ENCODE data around the gene PRICKLE4.
A peak's percentile ranks its signal among the peaks of the same experiment; 100 is the strongest.

PRICKLE4 gene

DNA sequence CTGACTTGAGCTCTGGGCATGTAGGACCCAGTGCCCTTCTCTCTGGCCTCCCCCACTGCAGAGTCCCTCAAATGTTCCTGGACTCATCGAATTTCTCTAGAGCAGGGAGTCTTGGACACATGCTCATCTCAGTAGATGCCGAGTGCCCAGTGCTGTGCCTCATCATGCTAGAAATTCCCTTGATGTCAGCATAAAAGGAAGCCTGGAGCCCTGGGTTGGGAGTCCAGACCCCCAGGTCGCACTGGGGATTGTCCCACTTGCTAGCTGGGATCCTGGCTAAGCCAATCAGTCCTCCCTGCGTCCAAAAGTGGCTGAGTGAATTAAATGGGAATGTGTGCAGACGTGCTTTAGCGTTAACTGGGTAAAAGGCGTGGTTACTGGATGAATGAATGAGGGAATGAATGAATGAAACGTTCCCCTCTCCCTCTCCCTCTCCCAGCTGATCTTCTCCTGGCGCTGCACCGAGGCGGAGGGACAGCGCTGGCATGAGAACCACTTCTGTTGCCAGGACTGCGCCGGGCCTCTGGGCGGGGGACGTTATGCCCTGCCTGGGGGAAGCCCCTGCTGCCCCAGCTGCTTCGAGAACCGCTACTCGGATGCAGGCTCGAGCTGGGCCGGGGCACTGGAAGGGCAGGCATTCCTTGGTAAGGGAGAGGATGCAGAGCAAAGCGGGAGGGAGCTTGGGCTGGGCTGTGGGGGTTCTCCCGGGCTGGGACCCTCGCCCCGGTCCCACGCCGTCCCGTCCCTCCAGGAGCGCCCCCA lies 5.3 kb downstream of the PRICKLE4 start:
- DNase-seq (ENCODE audit: low spot score): peak; percentile 51
- in situ Hi-C loops (cut with MboI; ENCODE audit: low sequenced_read_pairs, unreplicated experiment): no loop called here
- TF ChIP-seq, protein P1, sequence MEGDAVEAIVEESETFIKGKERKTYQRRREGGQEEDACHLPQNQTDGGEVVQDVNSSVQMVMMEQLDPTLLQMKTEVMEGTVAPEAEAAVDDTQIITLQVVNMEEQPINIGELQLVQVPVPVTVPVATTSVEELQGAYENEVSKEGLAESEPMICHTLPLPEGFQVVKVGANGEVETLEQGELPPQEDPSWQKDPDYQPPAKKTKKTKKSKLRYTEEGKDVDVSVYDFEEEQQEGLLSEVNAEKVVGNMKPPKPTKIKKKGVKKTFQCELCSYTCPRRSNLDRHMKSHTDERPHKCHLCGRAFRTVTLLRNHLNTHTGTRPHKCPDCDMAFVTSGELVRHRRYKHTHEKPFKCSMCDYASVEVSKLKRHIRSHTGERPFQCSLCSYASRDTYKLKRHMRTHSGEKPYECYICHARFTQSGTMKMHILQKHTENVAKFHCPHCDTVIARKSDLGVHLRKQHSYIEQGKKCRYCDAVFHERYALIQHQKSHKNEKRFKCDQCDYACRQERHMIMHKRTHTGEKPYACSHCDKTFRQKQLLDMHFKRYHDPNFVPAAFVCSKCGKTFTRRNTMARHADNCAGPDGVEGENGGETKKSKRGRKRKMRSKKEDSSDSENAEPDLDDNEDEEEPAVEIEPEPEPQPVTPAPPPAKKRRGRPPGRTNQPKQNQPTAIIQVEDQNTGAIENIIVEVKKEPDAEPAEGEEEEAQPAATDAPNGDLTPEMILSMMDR (IDR thresholded peaks at IDR 0.05; ENCODE audit: borderline replicate concordance, control extremely low read depth, extremely low read depth, insufficient read depth, missing control alignments): no peak

- peak; percentile 92 for DNase-seq (ENCODE audit: low spot score)
- TF ChIP-seq, protein P1 (IDR thresholded peaks at IDR 0.05; ENCODE audit: borderline replicate concordance, control extremely low read depth, extremely low read depth, insufficient read depth, missing control alignments): peak; percentile 94
- in situ Hi-C loops (cut with MboI; ENCODE audit: low sequenced_read_pairs, unreplicated experiment): no loop called here
Measured at GRCh38 chr6:41786451-41787218, 6.1 kb downstream of the PRICKLE4 start.

DNA sequence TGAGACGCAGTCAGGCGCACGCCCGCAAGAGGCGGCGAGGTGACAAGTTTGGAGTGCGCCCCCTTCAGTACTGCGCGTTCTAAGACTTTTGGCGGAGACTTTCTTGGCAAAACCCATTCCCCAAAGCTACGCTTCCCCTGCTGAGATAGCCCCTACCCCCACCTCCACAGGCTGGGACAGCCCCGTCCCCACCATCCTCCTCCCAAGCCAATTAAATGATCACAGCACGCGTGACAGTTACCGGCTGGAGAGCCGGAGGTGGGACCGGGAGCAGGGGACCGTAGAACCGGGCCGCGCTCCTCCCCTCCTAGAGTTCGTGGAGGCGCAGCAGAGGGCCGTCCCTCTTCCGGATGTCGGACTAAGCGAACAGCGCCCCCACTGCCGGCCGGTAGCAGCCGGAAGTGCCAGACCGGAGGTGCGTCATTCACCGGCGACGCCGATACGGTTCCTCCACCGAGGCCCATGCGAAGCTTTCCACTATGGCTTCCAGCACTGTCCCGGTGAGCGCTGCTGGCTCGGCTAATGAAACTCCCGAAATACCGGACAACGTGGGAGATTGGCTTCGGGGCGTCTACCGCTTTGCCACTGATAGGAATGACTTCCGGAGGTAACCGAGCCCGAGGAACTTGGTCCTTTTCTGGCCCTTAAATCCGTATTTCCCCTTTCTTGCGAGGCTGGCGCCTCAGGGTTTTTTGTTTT lies 6.8 kb downstream of the PRICKLE4 start, which contains the start of gene TOMM6:
Gene TOMM6, plus strand, starts transcription at position 476 of the 699 bp plus-strand sequence. Its CDS starts 4 bp downstream, at position 480.
- TF ChIP-seq, protein P1 (IDR thresholded peaks at IDR 0.05; ENCODE audit: borderline replicate concordance, control extremely low read depth, extremely low read depth, insufficient read depth, missing control alignments): peak; percentile 95
- in situ Hi-C loops (cut with MboI; ENCODE audit: low sequenced_read_pairs, unreplicated experiment): no loop called here
- peak; percentile 94 for DNase-seq (ENCODE audit: low spot score)

DNA sequence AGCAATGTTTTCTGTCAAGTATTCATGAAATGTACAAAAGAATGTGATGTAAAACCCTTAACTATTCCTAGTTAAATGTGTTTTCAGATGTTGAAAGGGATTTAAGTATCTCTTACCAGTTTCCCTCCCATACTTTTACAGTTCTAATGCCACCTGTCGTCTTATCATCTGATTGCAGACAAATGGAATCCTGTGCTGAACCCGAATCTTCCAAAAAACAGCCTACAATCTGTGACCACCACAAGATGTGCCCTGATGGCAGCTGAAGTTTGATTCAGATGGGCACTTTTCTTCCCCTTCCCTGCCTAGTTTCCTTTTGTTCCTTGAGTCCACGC lies 8.8 kb downstream of the PRICKLE4 start:
- TF ChIP-seq, protein P1 (IDR thresholded peaks at IDR 0.05; ENCODE audit: borderline replicate concordance, control extremely low read depth, extremely low read depth, insufficient read depth, missing control alignments): no peak
- in situ Hi-C loops (cut with MboI; ENCODE audit: low sequenced_read_pairs, unreplicated experiment): no loop called here
- DNase-seq (ENCODE audit: low spot score): no peak

GRCh38 chr6:41790045-41790444 lies 9.5 kb downstream of the PRICKLE4 start:
- in situ Hi-C loops (cut with MboI; ENCODE audit: low sequenced_read_pairs, unreplicated experiment): no loop called here
- no peak for DNase-seq (ENCODE audit: low spot score)
- TF ChIP-seq, protein P1 (IDR thresholded peaks at IDR 0.05; ENCODE audit: borderline replicate concordance, control extremely low read depth, extremely low read depth, insufficient read depth, missing control alignments): no peak

DNA sequence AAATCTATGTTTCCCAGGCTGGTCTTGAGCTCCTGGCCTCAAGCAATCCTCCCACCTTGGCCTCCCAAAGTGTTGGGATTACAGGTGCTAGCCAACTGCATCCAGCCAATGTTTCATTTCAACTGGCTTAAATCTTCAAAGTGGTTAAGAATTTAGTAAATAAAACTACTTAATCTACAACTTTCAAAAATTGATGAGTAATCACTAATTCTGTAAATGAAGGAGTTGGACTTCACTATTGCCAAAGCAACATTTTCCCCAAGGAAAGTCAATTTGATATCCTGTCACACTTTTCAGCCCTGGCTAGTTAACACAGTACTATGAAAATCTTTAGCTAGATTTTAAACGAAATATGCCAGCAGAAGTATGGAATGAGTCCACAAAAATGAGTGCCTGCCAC lies 10.7 kb downstream of the PRICKLE4 start:
- TF ChIP-seq, protein P1 (IDR thresholded peaks at IDR 0.05; ENCODE audit: borderline replicate concordance, control extremely low read depth, extremely low read depth, insufficient read depth, missing control alignments): no peak
- DNase-seq (ENCODE audit: low spot score): no peak
- in situ Hi-C loops (cut with MboI; ENCODE audit: low sequenced_read_pairs, unreplicated experiment): no loop called here
